Activated T-cell treated with anti-CD3 and anti-CD28 coated beads for 1 hour (primary cell): ENCODE results near the gene CD109.

Source experiments
- DNase-seq: peaks from one replicate; pipeline ENCODE4 v3.0.0-alpha.2; 2020; ENCODE audit warnings: low read depth

The CD109 gene

DNA sequence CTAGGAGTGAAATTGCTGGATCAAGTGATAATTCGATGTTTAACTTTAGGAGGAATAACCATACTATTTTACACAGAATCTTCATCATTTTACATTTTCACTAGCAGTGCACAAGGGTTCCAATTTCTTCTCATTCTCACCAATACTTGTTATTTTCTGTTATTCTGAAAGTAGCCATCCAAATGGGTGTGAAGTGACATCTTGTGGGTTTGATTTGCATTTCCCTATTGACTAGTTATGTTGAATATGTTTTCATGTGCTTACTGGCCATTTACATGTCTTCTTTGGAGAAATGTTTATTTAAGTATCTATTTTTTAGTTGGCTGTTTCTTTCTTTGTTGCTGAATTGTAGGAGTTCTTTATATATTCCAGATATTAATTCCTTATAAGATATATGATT is 164.3 kb downstream of the CD109 start:
- DNase-seq = no peak

DNA sequence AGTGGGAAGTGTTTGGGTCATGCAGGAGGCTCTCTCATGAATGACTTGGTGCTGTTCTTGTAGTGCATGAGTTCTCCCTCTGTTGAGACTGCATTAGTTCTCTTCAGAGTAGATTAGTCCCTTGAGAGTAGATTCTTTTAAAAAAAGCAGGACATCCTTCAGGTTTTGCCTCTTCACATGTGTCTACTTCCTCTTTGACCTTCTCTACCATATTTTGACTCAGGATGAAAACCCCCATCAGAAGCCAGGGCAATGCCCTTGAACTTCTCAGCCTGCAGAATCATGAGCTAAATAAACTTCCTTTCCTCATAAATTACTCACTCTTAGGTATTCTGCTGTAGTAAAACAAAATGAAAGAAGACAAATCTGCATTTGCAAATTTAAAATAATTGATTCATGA is 170.3 kb downstream of the CD109 start:
- no peak for DNase-seq

DNA sequence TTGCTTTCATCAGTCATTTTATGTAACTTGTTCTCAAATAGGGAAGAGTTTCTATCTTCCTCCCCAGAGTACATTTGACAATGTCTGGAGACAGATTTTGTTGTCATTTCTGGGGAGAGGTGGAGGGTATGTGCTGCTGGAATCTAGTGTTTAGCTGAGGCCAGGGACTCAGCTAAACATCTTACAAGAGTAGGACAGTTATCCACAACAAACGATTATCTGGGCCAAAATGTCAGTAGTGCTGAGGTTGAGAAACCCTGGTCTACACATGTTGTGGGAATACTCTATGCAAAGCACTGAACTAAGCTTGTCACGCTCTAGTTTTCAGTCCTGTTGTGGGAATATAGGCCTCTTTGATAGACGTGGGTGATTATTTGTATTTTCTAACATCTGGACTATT is 171.4 kb downstream of the CD109 start:
- no peak for DNase-seq

DNA sequence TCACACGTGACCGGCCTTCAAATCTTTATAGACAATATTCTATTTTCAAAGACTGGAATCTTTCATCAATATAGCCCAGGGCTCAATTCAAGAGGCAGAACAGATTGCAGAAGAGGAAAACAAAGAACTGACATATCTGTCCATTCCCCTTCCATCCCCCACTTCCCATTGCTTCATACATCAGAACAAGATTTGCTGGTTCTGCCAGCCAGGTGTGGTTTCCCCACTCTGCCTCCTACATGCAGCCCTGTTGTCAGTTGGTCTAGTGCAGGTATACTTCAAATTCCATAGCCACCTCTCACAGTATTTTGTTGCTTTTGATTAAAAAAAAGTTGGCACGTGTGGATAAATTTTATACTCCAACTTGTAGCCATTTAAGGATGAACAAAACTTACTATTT is 174.9 kb downstream of the CD109 start:
- no peak for DNase-seq

DNA sequence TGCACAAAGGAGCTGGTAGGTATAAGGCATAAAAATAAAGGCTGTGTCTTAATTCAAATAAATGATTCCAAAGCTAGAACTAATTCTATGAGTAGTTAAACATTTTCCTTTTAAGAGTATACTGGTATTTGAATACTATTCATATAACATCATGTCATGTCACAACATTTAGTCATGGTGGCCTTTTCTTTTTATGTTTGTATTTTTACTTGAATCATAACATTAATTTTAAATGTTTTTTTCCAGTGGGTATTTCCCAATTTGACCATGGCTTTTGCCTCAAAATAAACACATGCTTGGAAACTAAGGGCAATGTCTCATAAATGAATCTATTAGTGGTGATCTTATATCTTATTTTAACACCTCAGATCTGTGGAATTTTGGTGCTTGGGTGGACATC is 177.1 kb downstream of the CD109 start:
- DNase-seq = no peak
